Liver (tissue), 9 donors: ENCODE measurements around the gene QKI. TPM values are rescaled to one million over a fixed set of nuclear protein-coding genes. Genes with fewer than 3 reads are reported as not detected.

Source experiments
- DNase-seq: peaks from one replicate; pipeline ENCODE4 v3.0.0-alpha.2; 2017; ENCODE audit warnings: low spot score
- H3K27ac ChIP-seq, 2 donors: one replicate each; pipeline ENCODE4 v1.7.0; 2013; ENCODE audit warnings: inconsistent platforms in 2 of 2, low read length in 2 of 2, control low read depth in 1 of 2, low read depth in 1 of 2, mild to moderate bottlenecking in 1 of 2
- H3K27me3 ChIP-seq, 4 donors: one replicate each; pipeline versions ENCODE4 v1.6.1 to v1.7.0; 2013; ENCODE audit warnings: low read length in 3 of 4, inconsistent platforms in 1 of 4, mild to moderate bottlenecking in 1 of 4, moderate library complexity in 1 of 4; ENCODE audit not compliant: control insufficient read depth in 4 of 4, insufficient read depth in 4 of 4
- H3K36me3 ChIP-seq, 4 donors: one replicate each; pipeline versions ENCODE4 v1.6.1 to v1.7.0; 2013; ENCODE audit warnings: low read length in 3 of 4, mild to moderate bottlenecking in 3 of 4, low read depth in 1 of 4, moderate library complexity in 1 of 4; ENCODE audit not compliant: control insufficient read depth in 4 of 4, insufficient read depth in 3 of 4
- H3K4me1 ChIP-seq, 4 donors: one replicate each; pipeline versions ENCODE4 v1.6.1 to v1.7.0; 2013; ENCODE audit warnings: low read length in 3 of 4, mild to moderate bottlenecking in 3 of 4, moderate library complexity in 1 of 4; ENCODE audit not compliant: control insufficient read depth in 4 of 4, insufficient read depth in 4 of 4
- H3K4me3 ChIP-seq, 3 donors: one replicate each; pipeline versions ENCODE4 v1.6.1 to v1.7.0; 2013; ENCODE audit warnings: low read length in 3 of 3, control low read depth in 1 of 3, low read depth in 1 of 3, mild to moderate bottlenecking in 1 of 3
- H3K9ac ChIP-seq, 2 donors: one replicate each; pipeline ENCODE4 v1.7.0; 2013; ENCODE audit warnings: low read length in 2 of 2, mild to moderate bottlenecking in 2 of 2, moderate library complexity in 2 of 2, control low read depth in 1 of 2, low read depth in 1 of 2
- H3K9me3 ChIP-seq, 4 donors: one replicate each; pipeline versions ENCODE4 v1.6.1 to v1.7.0; 2013; ENCODE audit warnings: low read length in 3 of 4; ENCODE audit not compliant: control insufficient read depth in 4 of 4
- CTCF ChIP-seq: fragments of 150-350 bp; IDR thresholded peaks from 2 replicates; pipeline ENCODE4 v1.5.1; 2017; ENCODE audit warnings: improper control_type of control experiment, low read depth, low read length; ENCODE audit not compliant: missing input control
- EGR1 ChIP-seq, 2 donors: IDR thresholded peaks; 2 replicates each; pipeline ENCODE4 v1.6.1; 2016 to 2018; ENCODE audit warnings: antibody characterized with exemption in 2 of 2, low read depth in 2 of 2
- FOXA2 ChIP-seq: IDR thresholded peaks from 2 replicates; pipeline ENCODE4 v1.6.1; 2016; ENCODE audit warnings: antibody characterized with exemption
- GABPA ChIP-seq, 2 donors: IDR thresholded peaks in 1 of 2; conservative IDR thresholded peaks in 1 of 2; 2 replicates each; pipeline ENCODE4 v1.6.1; 2016; ENCODE audit warnings: antibody characterized with exemption in 2 of 2, mild to moderate bottlenecking in 1 of 2, moderate library complexity in 1 of 2
- HNF4A ChIP-seq, 2 donors: conservative IDR thresholded peaks; 2 replicates each; pipeline ENCODE4 v1.6.1; 2016; ENCODE audit warnings: antibody characterized with exemption in 2 of 2, mild to moderate bottlenecking in 2 of 2
- JUND ChIP-seq, 2 donors: IDR thresholded peaks; 2 replicates each; pipeline ENCODE4 v1.6.1; 2016; ENCODE audit warnings: antibody characterized with exemption in 2 of 2
- MAX ChIP-seq: IDR thresholded peaks from 2 replicates; pipeline ENCODE4 v1.6.1; 2016; ENCODE audit warnings: antibody characterized with exemption
- NR2F2 ChIP-seq: IDR thresholded peaks from 2 replicates; pipeline ENCODE4 v1.6.1; 2016; ENCODE audit warnings: antibody characterized with exemption
- RAD21 ChIP-seq, 2 donors: IDR thresholded peaks; 2 replicates each; pipeline ENCODE4 v1.6.1; 2016; ENCODE audit warnings: antibody characterized with exemption in 2 of 2, mild to moderate bottlenecking in 2 of 2
- RXRA ChIP-seq, 2 donors: IDR thresholded peaks; 2 replicates each; pipeline ENCODE4 v1.6.1; 2017 to 2018; ENCODE audit warnings: antibody characterized with exemption in 2 of 2, mild to moderate bottlenecking in 1 of 2
- SP1 ChIP-seq: IDR thresholded peaks from 2 replicates; pipeline ENCODE4 v1.6.1; 2018; ENCODE audit warnings: antibody characterized with exemption, mild to moderate bottlenecking
- TAF1 ChIP-seq: conservative IDR thresholded peaks from 2 replicates; pipeline ENCODE4 v1.6.1; 2016; ENCODE audit warnings: antibody characterized with exemption, mild to moderate bottlenecking
- YY1 ChIP-seq: IDR thresholded peaks from 2 replicates; pipeline ENCODE4 v1.6.1; 2016; ENCODE audit warnings: antibody characterized with exemption, mild to moderate bottlenecking
- WGBS: extraction: QIAGEN DNeasy Blood & Tissue Kit; methylation state at CpG from one replicate; pipeline ENCODE4 v1.1.7; 2013; 5-methylcytosine and 5-hydroxymethylcytosine counted together
- polyA plus RNA-seq, 2 donors: library from polyadenylated mRNA; stranded (reverse) in 1 of 2; unstranded in 1 of 2; fragments of 200-250 nt in 1 of 2; fragments of >200 nt in 1 of 2; fragmentation: Nextera tagmentation in 1 of 2; extraction: Ambion mirVana in 1 of 2; gene quantifications; one replicate each; pipeline versions ENCODE4 v1.2.1 to v1.2.3, GENCODE V29; 2013 to 2015
- total RNA-seq, 2 donors: library from RNA; depleted of rRNA; stranded (reverse); fragments of >200 nt; gene quantifications; one replicate each; pipeline ENCODE4 v1.2.3, GENCODE V29; 2014
- TF ChIP-seq, protein P1 (sequence below): IDR thresholded peaks from 2 replicates; pipeline ENCODE4 v1.6.1; 2016; ENCODE audit warnings: antibody characterized with exemption, mild to moderate bottlenecking
- TF ChIP-seq, protein P2 (sequence below): IDR thresholded peaks from 2 replicates; pipeline ENCODE4 v1.6.1; 2016; ENCODE audit warnings: antibody characterized with exemption
- donor health status: healthy.
- donor health status: healthy.
- donor health status: healthy.
- donor health status: healthy.
- donor health status: healthy.

Gene QKI
- total and polyA plus RNA-seq, 4 donors = 22.7 to 97.0 (median 56.3) TPM

DNA sequence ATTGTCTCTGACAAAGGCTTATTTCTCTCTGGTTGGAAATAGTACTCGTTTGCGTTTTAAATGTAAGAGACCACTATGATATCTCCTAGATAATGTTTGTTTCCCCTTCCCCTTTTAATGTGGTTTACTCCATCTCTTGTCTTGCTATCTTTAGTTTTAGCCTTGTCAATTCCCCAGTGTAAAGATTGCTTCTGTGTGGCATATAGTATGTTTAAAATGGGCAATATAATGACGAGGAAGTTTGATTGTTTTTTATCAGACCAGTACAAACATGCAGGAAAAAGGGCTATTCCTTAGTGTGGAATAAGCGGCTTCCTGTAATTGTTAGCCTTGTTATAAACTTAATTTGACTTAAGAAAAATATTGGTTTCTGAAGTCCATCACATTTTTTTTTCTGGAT, 3.1 kb downstream of the QKI start:
- 11% methylated on average over 4 of the region's 4 CpGs for WGBS
- Histone ChIP-seq H3K9me3 (no peaks in the 10 kb centered on the region), H3K27ac (peak overlapping the region; percentile 42 to 98), H3K27me3 (no peaks in the 10 kb centered on the region), H3K36me3 (no peaks in the 10 kb centered on the region), H3K4me1 (peaks cover 5 to 36% (median 29%) of the 10 kb centered on the region in 4 donors), H3K9ac (peak overlapping the region; percentile 63 to 72), H3K4me3 (peak overlapping the region in 2 of 3 donors; percentile 29 to 43)
- no peak for DNase-seq
- TF ChIP-seq TAF1 = no peak
- TF ChIP-seq RXRA (IDR thresholded peaks at IDR 0.05) = no peak
- TF ChIP-seq CTCF = no peak
- TF ChIP-seq, protein P1, sequence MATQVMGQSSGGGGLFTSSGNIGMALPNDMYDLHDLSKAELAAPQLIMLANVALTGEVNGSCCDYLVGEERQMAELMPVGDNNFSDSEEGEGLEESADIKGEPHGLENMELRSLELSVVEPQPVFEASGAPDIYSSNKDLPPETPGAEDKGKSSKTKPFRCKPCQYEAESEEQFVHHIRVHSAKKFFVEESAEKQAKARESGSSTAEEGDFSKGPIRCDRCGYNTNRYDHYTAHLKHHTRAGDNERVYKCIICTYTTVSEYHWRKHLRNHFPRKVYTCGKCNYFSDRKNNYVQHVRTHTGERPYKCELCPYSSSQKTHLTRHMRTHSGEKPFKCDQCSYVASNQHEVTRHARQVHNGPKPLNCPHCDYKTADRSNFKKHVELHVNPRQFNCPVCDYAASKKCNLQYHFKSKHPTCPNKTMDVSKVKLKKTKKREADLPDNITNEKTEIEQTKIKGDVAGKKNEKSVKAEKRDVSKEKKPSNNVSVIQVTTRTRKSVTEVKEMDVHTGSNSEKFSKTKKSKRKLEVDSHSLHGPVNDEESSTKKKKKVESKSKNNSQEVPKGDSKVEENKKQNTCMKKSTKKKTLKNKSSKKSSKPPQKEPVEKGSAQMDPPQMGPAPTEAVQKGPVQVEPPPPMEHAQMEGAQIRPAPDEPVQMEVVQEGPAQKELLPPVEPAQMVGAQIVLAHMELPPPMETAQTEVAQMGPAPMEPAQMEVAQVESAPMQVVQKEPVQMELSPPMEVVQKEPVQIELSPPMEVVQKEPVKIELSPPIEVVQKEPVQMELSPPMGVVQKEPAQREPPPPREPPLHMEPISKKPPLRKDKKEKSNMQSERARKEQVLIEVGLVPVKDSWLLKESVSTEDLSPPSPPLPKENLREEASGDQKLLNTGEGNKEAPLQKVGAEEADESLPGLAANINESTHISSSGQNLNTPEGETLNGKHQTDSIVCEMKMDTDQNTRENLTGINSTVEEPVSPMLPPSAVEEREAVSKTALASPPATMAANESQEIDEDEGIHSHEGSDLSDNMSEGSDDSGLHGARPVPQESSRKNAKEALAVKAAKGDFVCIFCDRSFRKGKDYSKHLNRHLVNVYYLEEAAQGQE = no peak
- no peak for TF ChIP-seq FOXA2
- TF ChIP-seq RAD21 (IDR thresholded peaks at IDR 0.05) = no peak
- TF ChIP-seq NR2F2 = no peak
- TF ChIP-seq EGR1 (IDR thresholded peaks at IDR 0.05; ENCODE audit: low read depth in 2 of 2) = no peak
- TF ChIP-seq HNF4A (conservative IDR thresholded peaks at IDR 0.05) = no peak
- no peak for TF ChIP-seq YY1
- TF ChIP-seq, protein P2, sequence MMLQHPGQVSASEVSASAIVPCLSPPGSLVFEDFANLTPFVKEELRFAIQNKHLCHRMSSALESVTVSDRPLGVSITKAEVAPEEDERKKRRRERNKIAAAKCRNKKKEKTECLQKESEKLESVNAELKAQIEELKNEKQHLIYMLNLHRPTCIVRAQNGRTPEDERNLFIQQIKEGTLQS = no peak

GRCh38 chr6:163418311-163419029, 4.0 kb downstream of the QKI start:
- Histone ChIP-seq H3K9ac (peak overlapping the region; percentile 58 to 69), H3K27me3 (no peaks in the 10 kb centered on the region), H3K27ac (peak overlapping the region; percentile 68 to 85), H3K4me3 (peak overlapping the region in 1 of 3 donors; percentile 17), H3K4me1 (peaks cover 7 to 42% (median 36%) of the 10 kb centered on the region in 4 donors), H3K36me3 (no peaks in the 10 kb centered on the region), H3K9me3 (no peaks in the 10 kb centered on the region)
- no peak for DNase-seq
- no peak for TF ChIP-seq SP1
- TF ChIP-seq CTCF = no peak
- TF ChIP-seq TAF1 = no peak
- no peak for TF ChIP-seq YY1
- no peak for TF ChIP-seq JUND (IDR thresholded peaks at IDR 0.05)
- no peak for TF ChIP-seq MAX
- TF ChIP-seq NR2F2 = no peak
- no peak for TF ChIP-seq GABPA (IDR thresholded peaks at IDR 0.05 in 1 of 2, conservative IDR thresholded peaks at IDR 0.05 in 1 of 2)
- 22% methylated on average over 5 of the region's 5 CpGs for WGBS
